Heart right ventricle (tissue), 16 donors: Measurements from ENCODE around the gene DNAJC1. TPM values are rescaled to one million over a fixed set of nuclear protein-coding genes. Genes with fewer than 3 reads are reported as not detected.
"Not testable (repeated sequence)": the region's sequence is repeated elsewhere in the genome, so short reads cannot be mapped to it uniquely, and the experiment has no call there.

ENCODE experiments used
- ATAC-seq, 8 donors: fragments of 200-7000 bp; cut with Tn5 transposase; one replicate each; pipeline ENCODE4 v1.9.1; 2020; ENCODE audit warnings: mild to moderate bottlenecking in 8 of 8, moderate library complexity in 8 of 8, moderate number of reproducible peaks in 1 of 8
- DNase-seq, 2 donors: peaks; one replicate each; pipeline ENCODE4 v3.0.0-alpha.2; 2020
- H3K27ac ChIP-seq, 10 donors: fragments of 200-600 bp; sonication (generic) in 2 of 10; one replicate each; pipeline versions ENCODE4 v1.5.0 to v1.8.0; 2020 to 2022; ENCODE audit warnings: mild to moderate bottlenecking in 3 of 10
- H3K27me3 ChIP-seq, 7 donors: fragments of 200-600 bp; one replicate each; pipeline ENCODE4 v1.8.0; 2021 to 2022; ENCODE audit warnings: mild to moderate bottlenecking in 2 of 7
- H3K36me3 ChIP-seq, 9 donors: fragments of 200-600 bp; sonication (generic) in 1 of 9; one replicate each; pipeline versions ENCODE4 v1.5.0 to v1.8.0; 2020 to 2022; ENCODE audit warnings: mild to moderate bottlenecking in 2 of 9
- H3K4me1 ChIP-seq, 9 donors: fragments of 200-600 bp; sonication (generic) in 1 of 9; one replicate each; pipeline versions ENCODE4 v1.5.0 to v1.8.0; 2020 to 2022; ENCODE audit warnings: mild to moderate bottlenecking in 4 of 9
- H3K4me3 ChIP-seq, 10 donors: fragments of 200-600 bp; sonication (generic) in 2 of 10; one replicate each; pipeline versions ENCODE4 v1.5.0 to v1.8.0; 2020 to 2022; ENCODE audit warnings: mild to moderate bottlenecking in 7 of 10, moderate library complexity in 2 of 10
- H3K9me3 ChIP-seq, 11 donors: fragments of 200-600 bp in 10 of 11; sonication (generic) in 2 of 11; one replicate each; pipeline versions ENCODE4 v1.5.0 to v1.8.0; 2013 to 2022; ENCODE audit warnings: mild to moderate bottlenecking in 2 of 11, control low read depth in 1 of 11, moderate library complexity in 1 of 11
- CTCF ChIP-seq, 9 donors: fragments of 200-600 bp; sonication (generic) in 2 of 9; IDR thresholded peaks; one replicate each; pipeline versions ENCODE4 v1.5.0 to v1.8.0; 2021 to 2022; ENCODE audit warnings: antibody characterized with exemption in 9 of 9, mild to moderate bottlenecking in 5 of 9, moderate library complexity in 1 of 9
- WGBS, 2 donors: extraction: QIAGEN DNeasy Blood & Tissue Kit; methylation state at CpG; one replicate each; pipeline ENCODE4 v1.1.7; 2013; ENCODE audit warnings: inconsistent platforms in 1 of 2; 5-methylcytosine and 5-hydroxymethylcytosine counted together
- intact Hi-C, 10 donors: fragments of 100-400 bp; cut with DNase I; formaldehyde crosslinking; loops; one replicate each; pipeline versions ENCODE4 v1.11.1 to v1.14.2; 2022
- polyA plus RNA-seq, 2 donors: library from polyadenylated mRNA; stranded (reverse); fragments of 200-250 nt; gene quantifications; one replicate each; pipeline ENCODE4 v1.2.3, GENCODE V29; 2013
- total RNA-seq, 10 donors: library from RNA; stranded (reverse); fragmentation: NEBNext Ultra II Directional in 3 of 10; extraction: Animal tissue kit (Norgen Biotek cat#: 25700) in 3 of 10; gene quantifications; one replicate each; pipeline versions ENCODE4 v1.2.1 to v1.2.4, GENCODE V29; 2021 to 2023
- donor health status: Arrhythmogenic right ventricular cardiomyopathy.
- donor health status: ischemic (EF 13 %, LVEDD 7.1; RV severe dilation, severe dysfunction).
- donor health status: healthy with polysubstance abuse.
- donor health status: DM: no; HTN: yes; CAD: no.
- donor health status: DM: no; HTN: no; CAD: no.
- donor health status: ischemic (EF 25% LVEDD 6.9; RV normal size, moderate dysfunction).
- donor health status: ischemic (EF 25% LVEDD 5.7; RV mildly dilated, moderate dysfunction).
- donor health status: healthy.
- donor health status: DM: yes; HTN: yes; CAD: no.
- donor health status: Ischemic cardiomyopathy.
- donor health status: ischemic (EF 35%, LVEDD 5.7; RV mildly dilated, moderate dysfunction).
- donor health status: nonischemic (EF 11% LVEDD 7.7; RV severe dilation, severe dysfunction).
- donor health status: DM: yes; HTN: yes; CAD: no.
- donor health status: PGD.
- donor health status: ischemic (EF 29% LVEDD 5.4; RV normal size, mild dysfunction).
- donor health status: nonischemic (EF 23%, LVEDD 6.1; RV moderate dilation, normal function).

The DNAJC1 gene
- total and polyA plus RNA-seq, 12 donors = 8.9 to 26.8 (median 11.4) TPM

GRCh38 chr10:21826725-21827124 is 176.8 kb downstream of the DNAJC1 start:
- Histone ChIP-seq H3K4me1 (no peaks in the 10 kb centered on the region), H3K27me3 (no peaks in the 10 kb centered on the region), H3K36me3 (peaks cover 0 to 34% (median 0%) of the 10 kb centered on the region in 9 donors), H3K4me3 (no peak overlapping the region), H3K27ac (no peak overlapping the region), H3K9me3 (peaks cover 0 to 71% (median 58%) of the 10 kb centered on the region in 11 donors)
- ATAC-seq = no peak
- TF ChIP-seq CTCF (IDR thresholded peaks at IDR 0.05) = no peak
- intact Hi-C loops = no loop called here
- DNase-seq = no peak
- 95 to 99% methylated on average over 2 of the region's 2 CpGs for WGBS, 2 donors

- Histone ChIP-seq H3K9me3 (peaks cover 0 to 58% (median 50%) of the 10 kb centered on the region in 11 donors), H3K4me3 (no peak overlapping the region), H3K27me3 (no peaks in the 10 kb centered on the region), H3K36me3 (peaks cover 0 to 33% (median 0%) of the 10 kb centered on the region in 9 donors), H3K27ac (no peak overlapping the region), H3K4me1 (no peaks in the 10 kb centered on the region)
- DNase-seq = no peak
- 98 to 99% methylated on average over 3 of the region's 3 CpGs for WGBS, 2 donors
- no peak for ATAC-seq
- intact Hi-C loops = no loop called here
- TF ChIP-seq CTCF (IDR thresholded peaks at IDR 0.05) = no peak
Measured at GRCh38 chr10:21825345-21825744, 178.2 kb downstream of the DNAJC1 start.

GRCh38 chr10:21824409-21824808 is 179.1 kb downstream of the DNAJC1 start:
- H3K27ac ChIP-seq = no peak overlapping the region
- ATAC-seq (no peak), DNase-seq (no peak)
- WGBS, 2 donors = 91 to 92% methylated on average over 4 of the region's 4 CpGs
- H3K27me3 ChIP-seq = no peaks in the 10 kb centered on the region
- no peak overlapping the region for H3K4me3 ChIP-seq
- TF ChIP-seq CTCF (IDR thresholded peaks at IDR 0.05) = no peak
- intact Hi-C loops = no loop called here
- no peaks in the 10 kb centered on the region for H3K4me1 ChIP-seq
- H3K36me3 ChIP-seq = peaks cover 0 to 25% (median 0%) of the 10 kb centered on the region in 9 donors
- H3K9me3 ChIP-seq = peaks cover 0 to 48% (median 40%) of the 10 kb centered on the region in 11 donors

GRCh38 chr10:21823617-21824016 is 179.9 kb downstream of the DNAJC1 start:
- H3K27me3 ChIP-seq = no peaks in the 10 kb centered on the region
- no peaks in the 10 kb centered on the region for H3K4me1 ChIP-seq
- ATAC-seq (no peak), DNase-seq (no peak)
- peaks cover 0 to 21% (median 0%) of the 10 kb centered on the region in 9 donors for H3K36me3 ChIP-seq
- TF ChIP-seq CTCF (IDR thresholded peaks at IDR 0.05) = no peak
- H3K9me3 ChIP-seq = peaks cover 0 to 40% (median 35%) of the 10 kb centered on the region in 11 donors
- H3K4me3 ChIP-seq = no peak overlapping the region
- no peak overlapping the region for H3K27ac ChIP-seq
- intact Hi-C loops = no loop called here
- 91 to 92% methylated on average over 2 of the region's 2 CpGs for WGBS, 2 donors

GRCh38 chr10:21822273-21822672 is 181.3 kb downstream of the DNAJC1 start:
- intact Hi-C loops = not testable (repeated sequence)

More at GRCh38 chr10:21822273-21822672, 181.3 kb downstream of the DNAJC1 start:
- H3K27ac ChIP-seq, H3K4me1 ChIP-seq, H3K27me3 ChIP-seq, ATAC-seq, DNase-seq, H3K36me3 ChIP-seq, H3K4me3 ChIP-seq: not testable (repeated sequence)
- 94 to 97% methylated on average over 6 of the region's 6 CpGs for WGBS, 2 donors
- H3K9me3 ChIP-seq = peaks cover 0 to 27% (median 23%) of the 10 kb centered on the region in 11 donors
